GM12878 (cell line): ENCODE results near the gene SLC9A8. TPM values are rescaled to one million over a fixed set of nuclear protein-coding genes. Genes with fewer than 3 reads are reported as not detected.

Experiments
- ATAC-seq: fragments of 200-7000 bp; cut with Tn5 transposase; 3 replicates; pipeline ENCODE4 v1.9.1; 2020; ENCODE audit warnings: mild to moderate bottlenecking, moderate library complexity
- BruUV-seq: library from RNA; stranded (reverse); fragments of 400-500 nt; replicated peaks from 2 replicates; lab custom pipeline; 2021; lab: Mats Ljungman, UMichigan
- CTCF ChIA-PET: fragments of 300-600 bp; sonication (Branson Sonifier 250); formaldehyde crosslinking; extraction: SDS; loops from one replicate; lab custom pipeline; 2021; ENCODE audit warnings: inconsistent platforms; lab: Yijun Ruan, JAX
- POLR2A ChIA-PET: fragments of 350-600 bp; formaldehyde crosslinking; extraction: SDS; loops from one replicate; lab custom pipeline; 2021; ENCODE audit warnings: inconsistent platforms; lab: Charles Lee
- RAD21 ChIA-PET: fragments of 300-600 bp; sonication (Branson Sonifier 250); formaldehyde crosslinking; loops from one replicate; lab custom pipeline; 2023; ENCODE audit warnings: antibody characterized with exemption; ENCODE audit not compliant: unreplicated experiment; lab: Charles Lee
- SMC1A ChIA-PET: fragments of 300-600 bp; sonication (Branson Sonifier 250); formaldehyde crosslinking; loops from one replicate; lab custom pipeline; 2023; ENCODE audit not compliant: unreplicated experiment, uncharacterized antibody; lab: Charles Lee
- DNase-seq: peaks from one replicate; pipeline ENCODE4 v3.0.0-alpha.2; 2011; ENCODE audit warnings: low read depth, low spot score
- FAIRE-seq: peaks from 3 replicates; lab custom pipeline; 2011; peaks lifted over from hg19 to GRCh38; lab: Jason Lieb, UNC
- H2AFZ ChIP-seq: 2 replicates; pipeline ENCODE4 v1.6.0; 2011; ENCODE audit warnings: low read depth, low read length, control low read depth; ENCODE audit not compliant: control insufficient read depth
- H3K27ac ChIP-seq: 2 replicates; pipeline ENCODE4 v1.5.1; 2011; ENCODE audit warnings: control low read depth; ENCODE audit not compliant: control insufficient read depth, insufficient read depth
- H3K27me3 ChIP-seq, 2 experiments: replicated peaks in 1 of 2; 2 replicates each; pipeline versions ENCODE4 v1.6.0 to v1.6.1; 2011; ENCODE audit warnings: low read length in 1 of 2; ENCODE audit not compliant: control insufficient read depth in 2 of 2, insufficient read depth in 2 of 2
- H3K36me3 ChIP-seq, 2 experiments: 2 replicates each; pipeline ENCODE4 v1.5.1; 2011; ENCODE audit warnings: low read length in 1 of 2; ENCODE audit not compliant: control insufficient read depth in 2 of 2, insufficient read depth in 2 of 2
- H3K4me1 ChIP-seq: 2 replicates; pipeline ENCODE4 v1.6.1; 2011; ENCODE audit warnings: mild to moderate bottlenecking, low read length, moderate library complexity, mixed read lengths; ENCODE audit not compliant: control insufficient read depth, insufficient read depth
- H3K4me2 ChIP-seq: 2 replicates; pipeline ENCODE4 v1.6.0; 2011; ENCODE audit warnings: control low read depth; ENCODE audit not compliant: control insufficient read depth, insufficient read depth
- H3K4me3 ChIP-seq: fragments of 200-600 bp; sonication (generic); 2 replicates; pipeline ENCODE4 v1.5.1; 2016
- H3K79me2 ChIP-seq: 2 replicates; pipeline ENCODE4 v1.6.0; 2011; ENCODE audit warnings: low read length; ENCODE audit not compliant: control insufficient read depth, insufficient read depth
- H3K9ac ChIP-seq: 2 replicates; pipeline ENCODE4 v1.8.0; 2011; ENCODE audit warnings: low read length, control low read depth, mixed read lengths; ENCODE audit not compliant: control insufficient read depth, insufficient read depth
- H3K9me3 ChIP-seq: replicated peaks from 3 replicates; pipeline ENCODE4 v1.5.1; 2011; ENCODE audit warnings: mild to moderate bottlenecking, low read length; ENCODE audit not compliant: control insufficient read depth, insufficient read depth
- H4K20me1 ChIP-seq: 2 replicates; pipeline ENCODE4 v1.6.0; 2011; ENCODE audit not compliant: control insufficient read depth, insufficient read depth
- ASH2L ChIP-seq: fragments of 300-600, 200-600 bp; sonication (generic); IDR thresholded peaks from 2 replicates; pipeline ENCODE4 v1.6.1; 2017; ENCODE audit warnings: low read depth, mild to moderate bottlenecking, borderline replicate concordance
- CREM ChIP-seq: IDR thresholded peaks from 2 replicates; pipeline ENCODE4 v1.6.1; 2014; ENCODE audit warnings: antibody characterized with exemption, low read depth
- DPF2 ChIP-seq: fragments of 450-650 bp; IDR thresholded peaks from 2 replicates; pipeline ENCODE4 v1.6.1; 2017; ENCODE audit warnings: mild to moderate bottlenecking
- EGR1 ChIP-seq, 2 experiments: IDR thresholded peaks; 1 replicate in 1 of 2; 2 replicates in 1 of 2; pipeline ENCODE4 v1.6.1; 2011 to 2012; ENCODE audit warnings: low read depth in 2 of 2, low read length in 2 of 2, borderline replicate concordance in 1 of 2, mild to moderate bottlenecking in 1 of 2, moderate library complexity in 1 of 2
- EP300 ChIP-seq, 2 experiments: fragments of 150-350 bp in 1 of 2; IDR thresholded peaks; 2 replicates each; pipeline ENCODE4 v1.6.1; 2011 to 2012; ENCODE audit warnings: low read depth in 2 of 2, low read length in 2 of 2, borderline replicate concordance in 1 of 2, improper control_type of control experiment in 1 of 2, inconsistent platforms in 1 of 2; ENCODE audit not compliant: control insufficient read depth in 1 of 2
- GATAD2B ChIP-seq: fragments of 450-650 bp; conservative IDR thresholded peaks from 2 replicates; pipeline ENCODE4 v1.6.1; 2017; ENCODE audit warnings: low read depth, mild to moderate bottlenecking, moderate library complexity
- HCFC1 ChIP-seq: fragments of 150-350 bp; IDR thresholded peaks from 2 replicates; pipeline ENCODE4 v1.6.1; 2014; ENCODE audit warnings: low read length
- IKZF2 ChIP-seq, 2 experiments: fragments of 450-650 bp; IDR thresholded peaks; 2 replicates each; pipeline ENCODE4 v1.6.1; 2017; ENCODE audit warnings: mild to moderate bottlenecking in 2 of 2, moderate library complexity in 2 of 2
- MXI1 ChIP-seq: fragments of 150-350 bp; IDR thresholded peaks from 2 replicates; pipeline ENCODE4 v1.6.1; 2011; ENCODE audit warnings: low read depth, mild to moderate bottlenecking, inconsistent platforms, low read length, improper control_type of control experiment
- POLR2AphosphoS5 ChIP-seq: IDR thresholded peaks from 2 replicates; pipeline ENCODE4 v1.6.1; 2011; ENCODE audit warnings: mild to moderate bottlenecking, low read length, inconsistent platforms
- POU2F2 ChIP-seq: IDR thresholded peaks from 3 replicates; pipeline ENCODE4 v1.6.1; 2011; ENCODE audit warnings: low read depth, mild to moderate bottlenecking, low read length, borderline replicate concordance
- RB1 ChIP-seq: fragments of 450-650 bp; formaldehyde crosslinking; IDR thresholded peaks from 2 replicates; pipeline ENCODE4 v1.6.1; 2017; ENCODE audit warnings: mild to moderate bottlenecking, borderline replicate concordance
- SIN3A ChIP-seq: IDR thresholded peaks from 2 replicates; pipeline ENCODE4 v1.6.1; 2012; ENCODE audit warnings: low read depth, low read length, improper control_type of control experiment
- SMAD5 ChIP-seq: IDR thresholded peaks from 2 replicates; pipeline ENCODE4 v1.6.1; 2016; ENCODE audit warnings: antibody characterized with exemption, low read depth
- TAF1 ChIP-seq: IDR thresholded peaks from 2 replicates; pipeline ENCODE4 v1.6.1; 2011; ENCODE audit warnings: mild to moderate bottlenecking, low read depth, low read length, borderline replicate concordance
- TCF12 ChIP-seq: IDR thresholded peaks from 2 replicates; pipeline ENCODE4 v1.6.1; 2011; ENCODE audit warnings: low read depth, mild to moderate bottlenecking, low read length
- YY1 ChIP-seq: IDR thresholded peaks from 2 replicates; pipeline ENCODE4 v1.6.1; 2011; ENCODE audit warnings: low read depth, mild to moderate bottlenecking, low read length
- ZNF207 ChIP-seq: fragments of 450-650 bp; IDR thresholded peaks from 2 replicates; pipeline ENCODE4 v1.6.1; 2014; ENCODE audit warnings: antibody characterized with exemption, mild to moderate bottlenecking, borderline replicate concordance
- ZNF274 ChIP-seq: IDR thresholded peaks from one replicate; pipeline ENCODE4 v1.8.0; 2011; ENCODE audit not compliant: insufficient read length, insufficient read depth
- WGBS: methylation state at CpG from one replicate; pipeline ENCODE4 v1.1.6; 2016; ENCODE audit warnings: low lambda C conversion rate; ENCODE audit not compliant: insufficient replicate concordance, insufficient coverage; ENCODE audit errors: missing lambda C conversion rate; 5-methylcytosine and 5-hydroxymethylcytosine counted together
- in situ Hi-C: fragments of 300-500 bp; cut with MboI; formaldehyde crosslinking; loops from 9 replicates; pipeline ENCODE4 v1.14.3; 2018; ENCODE audit warnings: mixed read lengths
- intact Hi-C: fragments of 100-400 bp; cut with micrococcal nuclease; formaldehyde crosslinking; loops from one replicate; pipeline ENCODE4 v1.14.2; 2022; ENCODE audit not compliant: unreplicated experiment
- polyA plus RNA-seq, 11 experiments: library from polyadenylated mRNA; depleted of rRNA in 4 of 11; unstranded in 6 of 11; stranded (reverse) in 5 of 11; fragments of >200 nt; fragmentation: Nextera tagmentation in 4 of 11; fragmentation: Illumina TruSeq in 1 of 11; extraction: Ambion mirVana in 4 of 11; extraction: Trizol in 1 of 11; gene quantifications; 1 replicate in 1 of 11; 2 replicates in 10 of 11; pipeline versions ENCODE4 v1.2.1 to v1.2.3, GENCODE V29; 2011 to 2016; ENCODE audit warnings: inconsistent platforms in 2 of 11, missing spikeins in 2 of 11, low read depth in 1 of 11
- total RNA-seq, 4 experiments: library from RNA; depleted of rRNA in 3 of 4; stranded (reverse); fragments of >200 nt in 3 of 4; fragmentation: Illumina TruSeq in 1 of 4; extraction: Trizol in 1 of 4; gene quantifications; 2 replicates each; pipeline versions ENCODE4 v1.2.1 to v1.2.3, GENCODE V29; 2013 to 2021
- TF ChIP-seq, protein P1 (sequence below): fragments of 450-650 bp; IDR thresholded peaks from 2 replicates; pipeline ENCODE4 v1.6.1; 2016; ENCODE audit warnings: mild to moderate bottlenecking
- TF ChIP-seq, protein P2 (sequence below): fragments of 450-650 bp; IDR thresholded peaks from 2 replicates; pipeline ENCODE4 v1.6.1; 2017; ENCODE audit warnings: low read depth, mild to moderate bottlenecking, moderate library complexity

The SLC9A8 gene
- total and polyA plus RNA-seq, 10 of the 15 experiments (the other 5 are each of a cell fraction or from before 2014, with no cell fraction given): 0.40 to 15.5 (median 6.5) TPM

DNA sequence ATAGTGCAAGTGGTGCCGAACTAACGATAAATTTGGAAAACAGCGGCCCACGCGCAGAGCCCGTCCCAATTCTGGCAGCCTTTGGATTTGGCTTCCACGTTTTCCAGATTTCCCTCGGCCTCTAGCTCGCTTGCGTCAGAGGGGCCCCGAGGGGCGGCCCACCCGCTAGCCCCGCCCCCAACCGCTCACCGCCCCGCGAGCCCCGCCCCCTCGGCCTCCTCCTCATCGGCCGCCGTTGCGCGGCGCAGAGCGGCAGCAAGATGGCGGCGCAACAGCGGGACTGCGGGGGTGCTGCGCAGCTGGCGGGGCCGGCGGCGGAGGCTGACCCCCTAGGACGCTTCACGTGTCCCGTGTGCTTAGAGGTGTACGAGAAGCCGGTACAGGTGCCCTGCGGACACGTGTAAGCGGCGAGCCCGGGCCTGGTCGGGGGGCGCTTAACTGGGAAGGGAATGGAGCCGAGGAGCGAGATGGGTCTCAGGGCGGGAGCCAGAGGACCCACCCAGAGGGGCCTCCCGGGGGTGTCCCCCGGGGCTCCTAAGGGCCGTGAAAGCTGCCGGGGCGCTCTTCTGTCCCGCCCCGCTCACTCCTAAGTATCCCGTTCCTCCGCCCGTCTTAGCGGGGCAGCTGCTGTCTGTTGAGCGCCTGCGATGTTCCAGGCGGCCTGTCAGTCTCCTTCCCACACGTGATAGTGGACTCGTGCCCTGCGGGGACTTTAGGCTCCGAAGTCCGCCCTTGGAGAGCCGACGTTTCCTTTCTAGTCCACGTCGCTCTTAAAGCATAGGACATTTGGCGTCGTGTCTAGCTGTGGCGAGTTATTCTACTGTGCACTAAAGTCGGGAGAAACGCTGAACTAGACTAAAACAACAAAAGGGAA, 123.8 kb downstream of the SLC9A8 start, which contains the start of gene RNF114:
Gene RNF114, plus strand, starts transcription at position 245 of the 874 bp plus-strand sequence. Its CDS starts 16 bp downstream, at position 261.
- BruUV-seq: no TSS peak
- DNase-seq (no peak), ATAC-seq (peak; percentile 85), FAIRE-seq (no peak)
- SMC1A ChIA-PET: interaction anchor here (0.6 to 2.7 kb wide), 6 partner anchors 20 to 627 kb away, joined by 3 to 13 read pairs (median 5); no protein-coding TSS in a partner anchor
- CTCF ChIA-PET: interaction anchor here (0.6 to 5.2 kb wide), 8 partner anchors 23 to 674 kb away, joined by 3 to 31 read pairs (median 12); no protein-coding TSS in a partner anchor
- intact Hi-C loops: no loop called here
- Histone ChIP-seq H3K4me1 (peaks cover 17% of the 10 kb centered on the region), H3K36me3 (peaks cover 0 to 4% of the 10 kb centered on the region in 2 experiments; a peak in 1 of 4 replicates), H3K4me3 (peak within 1 kb of the TSS; percentile 90), H4K20me1 (peaks cover under 1% of the 10 kb centered on the region; the same call in 1 of the 2 replicates), H3K9ac (peak within 1 kb of the TSS; percentile 87), H2AFZ (peak within 1 kb of the TSS; percentile 83), H3K27me3 (no peaks in the 10 kb centered on the region), H3K79me2 (peaks cover 45% of the 10 kb centered on the region), H3K27ac (peak within 1 kb of the TSS; percentile 85), H3K4me2 (peak within 1 kb of the TSS; percentile 88), H3K9me3 (no peaks in the 10 kb centered on the region)
- in situ Hi-C loops: no loop called here
- under 1% methylated on average over 57 of the region's 79 CpGs for WGBS
- POLR2A ChIA-PET: interaction anchor here (0.7 to 1.8 kb wide), 7 partner anchors 17 to 225 kb away, joined by 3 to 11 read pairs (median 3); partner anchors contain the start of genes PEDS1 and SPATA2
- RAD21 ChIA-PET: interaction anchor here (1.3 to 2.5 kb wide), 3 partner anchors 21 to 230 kb away, joined by 3 to 12 read pairs (median 9); partner anchors contain the start of gene SPATA2
- TF ChIP-seq GATAD2B: peak; percentile 63; the same call in 1 of the 2 replicates
- no peak for TF ChIP-seq ZNF274
- TF ChIP-seq EP300 (IDR thresholded peaks at IDR 0.05; ENCODE audit: borderline replicate concordance in 1 of 2, control insufficient read depth in 1 of 2, low read depth in 2 of 2, low read length in 2 of 2): no peak; a peak in 1 of 4 replicates
- TF ChIP-seq YY1: peak; percentile 98
- TF ChIP-seq ZNF207: 0 out of 2 replicates have a peak, but pooled peaks have one; percentile 28
- TF ChIP-seq POLR2AphosphoS5: peak; percentile 89
- peak in 1 of 2 experiments; percentile 81; a peak in 2 of 3 replicates for TF ChIP-seq EGR1 (IDR thresholded peaks at IDR 0.05; ENCODE audit: borderline replicate concordance in 1 of 2, low read depth in 2 of 2, low read length in 2 of 2)
- peak; percentile 91; the same call in 1 of the 2 replicates for TF ChIP-seq TAF1
- TF ChIP-seq, protein P1, sequence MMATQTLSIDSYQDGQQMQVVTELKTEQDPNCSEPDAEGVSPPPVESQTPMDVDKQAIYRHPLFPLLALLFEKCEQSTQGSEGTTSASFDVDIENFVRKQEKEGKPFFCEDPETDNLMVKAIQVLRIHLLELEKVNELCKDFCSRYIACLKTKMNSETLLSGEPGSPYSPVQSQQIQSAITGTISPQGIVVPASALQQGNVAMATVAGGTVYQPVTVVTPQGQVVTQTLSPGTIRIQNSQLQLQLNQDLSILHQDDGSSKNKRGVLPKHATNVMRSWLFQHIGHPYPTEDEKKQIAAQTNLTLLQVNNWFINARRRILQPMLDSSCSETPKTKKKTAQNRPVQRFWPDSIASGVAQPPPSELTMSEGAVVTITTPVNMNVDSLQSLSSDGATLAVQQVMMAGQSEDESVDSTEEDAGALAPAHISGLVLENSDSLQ: peak; percentile 75
- TF ChIP-seq, protein P2, sequence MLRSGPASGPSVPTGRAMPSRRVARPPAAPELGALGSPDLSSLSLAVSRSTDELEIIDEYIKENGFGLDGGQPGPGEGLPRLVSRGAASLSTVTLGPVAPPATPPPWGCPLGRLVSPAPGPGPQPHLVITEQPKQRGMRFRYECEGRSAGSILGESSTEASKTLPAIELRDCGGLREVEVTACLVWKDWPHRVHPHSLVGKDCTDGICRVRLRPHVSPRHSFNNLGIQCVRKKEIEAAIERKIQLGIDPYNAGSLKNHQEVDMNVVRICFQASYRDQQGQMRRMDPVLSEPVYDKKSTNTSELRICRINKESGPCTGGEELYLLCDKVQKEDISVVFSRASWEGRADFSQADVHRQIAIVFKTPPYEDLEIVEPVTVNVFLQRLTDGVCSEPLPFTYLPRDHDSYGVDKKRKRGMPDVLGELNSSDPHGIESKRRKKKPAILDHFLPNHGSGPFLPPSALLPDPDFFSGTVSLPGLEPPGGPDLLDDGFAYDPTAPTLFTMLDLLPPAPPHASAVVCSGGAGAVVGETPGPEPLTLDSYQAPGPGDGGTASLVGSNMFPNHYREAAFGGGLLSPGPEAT: peak; percentile 75
- peak; percentile 73 for TF ChIP-seq DPF2
- TF ChIP-seq CREM: peak; percentile 68; the same call in 1 of the 2 replicates
- peak; percentile 71; the same call in 1 of the 2 replicates for TF ChIP-seq TCF12
- TF ChIP-seq MXI1: peak; percentile 67
- TF ChIP-seq SMAD5: no peak
- peak; percentile 74; the same call in 1 of the 2 replicates for TF ChIP-seq SIN3A
- no peak; the same call in 1 of the 2 replicates for TF ChIP-seq HCFC1
- TF ChIP-seq POU2F2: peak; percentile 75; the same call in 1 of the 3 replicates
- peak; percentile 52; the same call in 1 of the 2 replicates for TF ChIP-seq ASH2L
- TF ChIP-seq IKZF2 (IDR thresholded peaks at IDR 0.05): peak in 1 of 2 experiments; percentile 13; a peak in 1 of 4 replicates
- TF ChIP-seq RB1: peak; percentile 38; the same call in 1 of the 2 replicates
